ENCODE measurements around the gene TPBG.

The TPBG gene

DNA sequence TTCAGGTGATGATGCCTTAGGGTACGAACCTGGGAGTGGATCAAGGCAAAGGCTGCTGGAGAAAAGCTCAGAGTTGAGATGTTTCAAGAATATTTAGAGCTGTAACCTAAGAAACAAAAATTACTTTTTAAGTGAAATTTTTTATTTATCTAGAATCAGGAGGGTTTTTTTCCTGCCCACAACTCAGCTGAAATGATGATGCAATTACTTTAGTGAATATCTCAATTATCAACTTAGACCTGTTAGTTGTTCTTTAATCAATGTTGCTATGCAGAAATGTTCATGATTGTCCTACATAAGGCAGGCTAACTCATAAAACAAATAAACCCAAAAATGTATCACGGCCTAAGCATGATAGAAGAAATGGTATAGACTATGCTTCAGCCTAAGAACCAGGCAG lies 50.3 kb downstream of the TPBG start:
- H4K20me1 ChIP-seq (ENCODE audit: control insufficient read depth, insufficient read depth, low read depth, low read length), result no peaks in the 10 kb centered on the region
- no peaks in the 10 kb centered on the region for H3K27me3 ChIP-seq (ENCODE audit: control insufficient read depth, low read length)
- H3K27ac ChIP-seq (ENCODE audit: low read depth, low read length), result no peak overlapping the region
- no peaks in the 10 kb centered on the region for H3K4me1 ChIP-seq (ENCODE audit: control insufficient read depth, low read length)
- no peak overlapping the region for H3K4me3 ChIP-seq (ENCODE audit: low read length)
- no peak overlapping the region for H3K4me2 ChIP-seq (ENCODE audit: low read length)
- TF ChIP-seq EZH2phosphoT487 (IDR thresholded peaks at IDR 0.05; ENCODE audit: borderline replicate concordance, low read length) (no peak), CTCF (IDR thresholded peaks at IDR 0.05; ENCODE audit: low read depth, low read length, poor library complexity, severe bottlenecking) (no peak)
- no peaks in the 10 kb centered on the region for H3K9me3 ChIP-seq (ENCODE audit: control insufficient read depth, insufficient read depth, low read length)
- H3F3A ChIP-seq (ENCODE audit: control insufficient read depth, insufficient read depth), result no peaks in the 10 kb centered on the region
- no peaks in the 10 kb centered on the region for H3K36me3 ChIP-seq (ENCODE audit: control insufficient read depth, low read length)
- no peaks in the 10 kb centered on the region for H3K9me2 ChIP-seq (replicated peaks; ENCODE audit: control insufficient read depth, low read length)
- no peaks in the 10 kb centered on the region for H3K79me2 ChIP-seq (ENCODE audit: control insufficient read depth, low read length)

DNA sequence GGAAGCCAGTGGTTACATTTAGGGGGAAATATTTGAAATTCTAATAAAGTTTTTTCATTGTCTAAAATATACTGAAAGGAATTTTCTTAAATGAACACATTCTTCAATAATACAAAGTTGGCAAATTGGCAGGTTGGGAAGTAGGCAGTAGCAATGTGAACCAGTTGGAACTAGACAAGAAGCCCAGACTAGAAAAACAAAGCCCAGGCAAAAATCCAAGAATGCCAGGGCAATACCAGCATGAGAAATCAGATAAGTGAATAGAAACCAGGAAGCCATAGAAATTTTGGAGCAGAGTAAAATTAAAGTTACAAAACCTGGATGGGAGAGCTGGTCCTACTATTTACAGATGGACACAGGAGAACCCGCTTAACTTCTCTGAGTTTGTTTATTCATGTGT lies 52.2 kb downstream of the TPBG start:
- Histone ChIP-seq H4K20me1 (ENCODE audit: control insufficient read depth, insufficient read depth, low read depth, low read length) (no peaks in the 10 kb centered on the region), H3K4me3 (ENCODE audit: low read length) (no peak overlapping the region), H3K36me3 (ENCODE audit: control insufficient read depth, low read length) (no peaks in the 10 kb centered on the region), H3K27me3 (ENCODE audit: control insufficient read depth, low read length) (no peaks in the 10 kb centered on the region), H3K4me1 (ENCODE audit: control insufficient read depth, low read length) (no peaks in the 10 kb centered on the region), H3K27ac (ENCODE audit: low read depth, low read length) (no peak overlapping the region), H3K79me2 (ENCODE audit: control insufficient read depth, low read length) (no peaks in the 10 kb centered on the region), H3K9me3 (ENCODE audit: control insufficient read depth, insufficient read depth, low read length) (no peaks in the 10 kb centered on the region), H3K9me2 (replicated peaks; ENCODE audit: control insufficient read depth, low read length) (no peaks in the 10 kb centered on the region), H3K4me2 (ENCODE audit: low read length) (no peak overlapping the region), H3F3A (ENCODE audit: control insufficient read depth, insufficient read depth) (no peaks in the 10 kb centered on the region)
- TF ChIP-seq EZH2phosphoT487 (IDR thresholded peaks at IDR 0.05; ENCODE audit: borderline replicate concordance, low read length) (no peak), CTCF (IDR thresholded peaks at IDR 0.05; ENCODE audit: low read depth, low read length, poor library complexity, severe bottlenecking) (no peak)

GRCh38 chr6:82416346-82416745 lies 52.7 kb downstream of the TPBG start:
- no peaks in the 10 kb centered on the region for H3F3A ChIP-seq (ENCODE audit: control insufficient read depth, insufficient read depth)
- H3K4me1 ChIP-seq (ENCODE audit: control insufficient read depth, low read length), result no peaks in the 10 kb centered on the region
- H4K20me1 ChIP-seq (ENCODE audit: control insufficient read depth, insufficient read depth, low read depth, low read length), result no peaks in the 10 kb centered on the region
- H3K4me2 ChIP-seq (ENCODE audit: low read length), result no peak overlapping the region
- no peak overlapping the region for H3K27ac ChIP-seq (ENCODE audit: low read depth, low read length)
- no peaks in the 10 kb centered on the region for H3K27me3 ChIP-seq (ENCODE audit: control insufficient read depth, low read length)
- H3K4me3 ChIP-seq (ENCODE audit: low read length), result no peak overlapping the region
- TF ChIP-seq EZH2phosphoT487 (IDR thresholded peaks at IDR 0.05; ENCODE audit: borderline replicate concordance, low read length) (no peak), CTCF (IDR thresholded peaks at IDR 0.05; ENCODE audit: low read depth, low read length, poor library complexity, severe bottlenecking) (no peak)
- H3K36me3 ChIP-seq (ENCODE audit: control insufficient read depth, low read length), result no peaks in the 10 kb centered on the region
- H3K9me3 ChIP-seq (ENCODE audit: control insufficient read depth, insufficient read depth, low read length), result no peaks in the 10 kb centered on the region
- no peaks in the 10 kb centered on the region for H3K79me2 ChIP-seq (ENCODE audit: control insufficient read depth, low read length)
- H3K9me2 ChIP-seq (replicated peaks; ENCODE audit: control insufficient read depth, low read length), result no peaks in the 10 kb centered on the region

Measured in DOHH2 (cell line).